Medulla oblongata (tissue), 1 donor: ENCODE data around the gene MRPL57.
"Not testable (repeated sequence)": the region's sequence is repeated elsewhere in the genome, so short reads cannot be mapped to it uniquely, and the experiment has no call there.

Experiments
- DNase-seq: peaks from one replicate; pipeline ENCODE4 v3.0.0-alpha.2; 2015; ENCODE audit errors: extremely low spot score

The MRPL57 gene

DNA sequence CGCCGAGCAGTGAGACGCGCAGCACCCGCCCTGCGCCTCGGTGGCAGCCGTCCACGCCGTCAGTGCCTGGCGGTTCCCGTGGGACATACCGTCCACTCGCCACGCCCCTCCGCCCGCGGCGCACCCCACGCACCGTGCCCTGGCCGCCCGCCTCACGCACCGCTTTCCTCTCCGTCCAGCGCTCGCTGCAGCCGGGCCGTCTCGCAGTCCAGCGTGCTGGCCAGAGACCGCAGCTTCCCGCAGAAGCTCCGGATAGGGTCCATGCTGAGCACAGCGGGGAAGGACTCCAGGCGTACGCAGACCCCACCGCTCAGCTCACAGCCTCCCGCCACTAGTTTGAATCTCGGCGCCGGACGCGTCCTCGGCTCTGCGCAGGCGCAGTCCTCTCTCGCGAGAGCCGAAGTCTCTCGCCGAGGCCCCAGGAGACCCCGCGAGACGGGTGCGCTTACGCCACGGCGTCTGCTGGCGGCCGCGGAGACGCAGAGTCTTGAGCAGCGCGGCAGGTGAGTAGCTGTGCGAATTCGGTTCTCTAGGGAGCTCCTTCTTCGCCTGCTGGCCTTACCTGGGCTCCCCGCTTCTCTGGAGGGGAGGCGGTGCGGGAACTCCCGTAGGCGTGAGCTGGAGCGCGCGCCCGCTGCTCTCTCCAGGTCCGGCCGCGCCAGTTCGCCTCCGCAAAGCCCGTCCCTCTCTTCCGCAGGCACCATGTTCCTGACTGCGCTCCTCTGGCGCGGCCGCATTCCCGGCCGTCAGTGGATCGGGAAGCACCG is at the start of gene MRPL57, which contains the start of gene SKA3:
Gene MRPL57 (plus strand): TSS at position 444 of the 767 bp plus-strand sequence. CDS start 259 bp downstream, at position 703.
Gene SKA3 (minus strand): TSS at position 338 of the 767 bp plus-strand sequence. CDS start 75 bp downstream, at position 263.
- DNase-seq: peak; percentile 93

DNA sequence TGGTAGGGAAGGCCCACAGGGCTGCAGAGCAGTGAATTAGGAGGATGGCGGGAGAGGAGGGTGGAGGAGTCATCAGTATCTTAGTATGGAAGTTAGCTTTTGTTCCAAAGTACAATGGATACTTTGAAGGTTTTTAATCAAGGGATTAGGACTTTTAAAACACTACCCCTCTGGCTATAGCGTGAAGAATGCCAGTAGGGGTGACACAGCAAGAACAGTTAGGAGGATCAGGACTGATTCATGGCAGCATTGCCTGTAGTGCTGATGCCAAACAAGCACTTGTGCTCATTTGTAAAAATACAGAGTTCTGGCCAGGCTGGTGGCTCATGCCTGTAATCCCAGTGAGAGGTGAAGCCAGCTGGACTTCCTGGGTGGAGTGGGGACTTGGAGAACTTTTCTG is 46.3 kb upstream of the MRPL57 start:
- no peak for DNase-seq

DNA sequence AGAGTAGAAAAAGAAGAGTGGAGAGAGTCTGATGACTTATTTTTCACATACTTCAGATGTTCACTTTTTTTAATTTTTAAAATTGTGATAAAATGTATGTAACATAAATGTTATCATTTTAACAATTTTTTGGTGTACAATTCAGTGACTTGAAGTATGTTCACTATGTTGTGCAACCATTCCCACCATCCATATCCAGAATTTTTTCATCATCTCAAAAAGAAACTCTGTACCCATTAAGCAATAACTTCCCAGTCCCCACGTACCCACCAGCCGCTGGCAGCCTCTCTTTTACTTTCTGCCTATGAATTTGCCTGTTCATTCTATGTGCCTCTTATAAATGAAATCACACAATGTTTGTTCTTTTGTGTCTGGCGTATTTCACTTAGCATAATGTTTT is 43.4 kb upstream of the MRPL57 start:
- no peak for DNase-seq

DNA sequence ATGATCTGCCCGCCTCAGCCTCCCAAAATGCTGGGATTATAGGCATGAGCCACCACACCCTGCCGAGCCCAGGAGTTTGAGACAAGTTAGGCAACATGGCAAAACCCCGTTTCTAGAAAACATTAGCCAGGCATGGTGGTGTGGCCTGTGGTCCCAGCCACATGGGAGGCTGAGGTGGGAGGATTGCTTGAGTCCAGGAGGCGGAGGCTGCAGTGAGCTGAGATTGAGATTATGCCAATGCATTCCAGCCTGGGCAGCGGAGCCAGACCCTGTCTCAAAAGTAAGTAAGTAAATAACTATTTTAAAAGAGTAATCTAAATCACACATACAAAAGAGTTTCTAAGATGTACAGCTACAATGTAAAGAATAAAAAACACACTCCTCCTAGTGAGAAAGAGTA is 42.0 kb upstream of the MRPL57 start:
- DNase-seq: no peak

DNA sequence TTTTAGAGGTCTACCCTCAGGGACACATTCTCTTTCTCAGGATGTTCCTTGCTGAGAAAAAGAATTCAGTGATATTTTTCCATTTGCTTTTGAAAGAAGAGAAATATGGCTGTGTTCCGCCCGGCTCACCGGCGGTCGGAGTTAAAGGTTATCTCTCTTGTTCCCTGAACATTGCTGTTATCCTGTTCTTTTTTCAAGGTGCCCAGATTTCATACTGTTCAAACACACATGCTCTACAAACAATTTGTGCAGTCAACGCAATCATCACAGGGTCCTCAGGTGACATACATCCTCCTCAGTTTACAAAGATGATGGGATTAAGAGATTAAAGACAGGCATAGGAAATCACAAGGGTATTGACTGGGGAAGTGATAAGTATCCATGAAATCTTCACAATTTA is 40.6 kb upstream of the MRPL57 start:
- not testable (repeated sequence) for DNase-seq

DNA sequence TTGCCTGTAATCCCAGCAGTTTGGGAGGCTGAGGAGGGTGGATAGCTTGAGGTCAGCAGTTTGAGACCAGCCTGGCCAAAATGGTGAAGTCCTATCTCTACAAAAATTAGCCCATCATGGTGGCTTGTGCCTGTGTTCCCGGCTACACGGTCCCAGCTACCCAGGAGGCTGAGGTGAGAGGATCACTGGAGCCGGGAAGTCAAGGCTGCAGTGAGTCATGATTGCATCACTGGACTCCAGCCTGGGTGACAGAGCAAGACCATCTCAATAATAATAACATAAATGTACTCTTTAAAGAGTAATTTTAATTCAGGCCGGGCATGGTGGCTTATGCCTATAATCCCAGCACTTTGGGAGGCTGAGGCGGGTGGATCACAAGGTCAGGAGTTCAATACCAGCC is 38.8 kb upstream of the MRPL57 start:
- no peak for DNase-seq

DNA sequence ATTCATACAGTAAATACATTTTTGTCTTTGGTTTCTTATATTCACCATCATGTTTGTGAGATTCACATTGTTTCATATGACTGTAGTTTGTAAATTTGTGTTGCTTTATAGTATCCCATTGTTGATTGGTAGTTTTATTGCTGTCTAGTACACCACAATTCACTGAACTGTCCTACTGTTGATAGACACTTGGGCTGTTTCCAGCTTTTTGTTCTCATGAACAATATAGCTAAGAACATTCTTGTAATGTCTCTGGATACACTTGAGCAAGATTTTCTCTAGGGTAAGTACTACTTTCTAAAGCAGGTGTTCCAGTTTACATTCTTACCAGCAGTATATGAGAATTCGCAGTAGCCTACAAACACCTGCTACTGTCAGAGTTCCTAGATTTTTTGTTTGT is 37.9 kb upstream of the MRPL57 start:
- DNase-seq: no peak

DNA sequence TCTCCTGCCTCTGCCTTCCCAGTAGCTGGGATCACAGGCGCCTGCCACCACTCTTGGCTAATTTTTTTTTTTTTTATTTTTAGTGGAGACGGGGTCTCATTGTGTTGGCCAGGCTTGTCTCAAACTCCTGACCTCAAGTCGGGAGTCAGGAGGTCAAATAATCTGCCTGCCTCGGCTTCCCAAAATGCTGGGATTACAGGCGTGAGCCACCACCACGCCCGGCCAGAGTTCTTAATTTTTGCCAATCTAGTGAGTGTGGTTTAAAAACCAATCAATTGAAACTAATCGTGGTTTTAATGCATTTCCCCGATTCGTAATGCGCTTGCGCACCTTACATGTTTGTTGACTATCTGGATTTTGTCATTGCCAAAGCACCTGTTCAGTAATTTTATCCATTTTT is 37.1 kb upstream of the MRPL57 start:
- no peak for DNase-seq

DNA sequence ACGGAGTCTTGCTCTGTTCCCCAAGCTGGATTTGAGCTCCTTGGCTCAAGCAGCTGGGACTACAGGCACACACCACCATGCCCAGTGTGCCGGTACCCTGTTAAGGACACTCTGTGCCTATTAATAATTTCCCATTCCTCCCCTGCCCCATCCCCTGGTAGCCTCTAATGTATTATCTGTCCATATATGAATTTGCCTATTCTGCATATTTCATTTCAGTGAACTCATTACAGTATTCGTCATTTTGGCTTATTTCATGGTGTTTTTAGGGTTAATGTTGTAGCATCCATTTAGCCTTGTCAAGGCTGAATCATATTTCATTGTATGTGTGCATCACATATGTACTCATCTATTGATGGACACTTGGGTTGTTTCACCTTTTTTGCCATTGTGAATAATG is 33.7 kb upstream of the MRPL57 start:
- no peak for DNase-seq

DNA sequence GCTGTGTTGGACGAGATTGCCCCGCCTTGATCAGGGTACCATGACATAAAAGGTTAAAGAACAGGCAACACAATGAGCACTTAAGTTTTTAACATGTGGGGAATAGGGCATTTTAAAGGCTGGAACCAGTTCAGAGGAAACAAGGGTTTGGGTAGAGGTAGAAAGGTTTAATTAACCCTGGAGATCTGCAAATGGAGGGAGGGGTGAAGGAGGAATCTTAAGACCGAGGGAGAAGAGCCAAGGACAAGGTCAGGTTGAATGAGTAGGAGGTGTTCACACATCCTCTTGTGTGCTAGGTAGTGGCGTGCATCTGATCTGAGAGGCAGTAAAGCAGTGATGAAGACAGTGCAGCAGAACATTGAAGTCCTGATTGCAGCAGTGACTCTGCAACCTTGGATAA is 28.6 kb upstream of the MRPL57 start:
- no peak for DNase-seq

DNA sequence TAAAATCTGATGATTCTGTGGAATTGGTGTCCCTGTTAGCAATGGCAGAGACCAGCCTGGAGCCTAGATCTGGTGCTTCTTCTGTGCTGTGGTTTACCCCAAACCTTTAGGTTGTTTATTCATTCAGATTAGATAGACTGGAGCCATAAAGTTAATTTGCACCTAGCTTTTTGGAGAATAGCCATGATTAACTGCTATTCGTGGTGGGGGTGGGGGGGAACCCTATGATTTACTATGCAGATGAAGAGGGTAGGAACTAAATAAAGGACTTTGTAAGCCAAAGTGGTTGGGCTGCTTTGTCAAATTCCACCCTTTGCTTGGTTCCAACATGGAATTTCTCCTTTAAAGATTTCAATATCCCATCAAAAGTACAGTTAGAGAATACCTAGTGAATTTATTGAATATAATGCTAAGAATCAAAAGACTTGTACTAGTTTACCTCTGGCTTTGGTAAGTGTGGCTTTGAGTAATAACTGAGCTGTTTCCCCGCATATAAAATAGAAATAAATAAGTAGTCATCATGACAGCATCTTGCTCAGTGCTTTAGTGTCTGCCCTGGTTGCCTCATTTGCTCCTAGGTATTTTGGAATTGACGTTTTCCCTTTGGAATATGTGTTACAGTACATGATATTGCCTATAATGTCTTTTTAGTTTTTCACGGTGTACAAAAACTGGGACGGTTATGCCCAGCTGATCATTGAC is 27.8 kb upstream of the MRPL57 start:
- no peak for DNase-seq

DNA sequence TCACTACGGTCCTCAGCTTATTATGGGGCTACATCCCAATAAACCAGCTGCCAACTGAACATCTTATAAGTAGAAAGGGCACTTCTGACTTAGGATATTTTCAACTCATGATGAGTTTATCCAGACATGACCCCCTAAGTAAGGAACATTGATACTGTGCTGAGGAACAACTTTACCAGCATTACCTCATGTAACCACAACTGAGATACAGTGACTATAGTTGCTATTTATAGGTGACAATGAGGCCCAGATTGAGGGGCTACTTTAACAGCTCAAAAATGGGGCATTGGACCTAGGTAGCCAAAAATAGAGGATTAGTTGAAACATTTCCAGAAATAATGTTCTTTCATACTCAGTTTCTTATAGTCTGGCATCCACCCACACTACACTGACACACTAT is 26.9 kb upstream of the MRPL57 start:
- DNase-seq: no peak

DNA sequence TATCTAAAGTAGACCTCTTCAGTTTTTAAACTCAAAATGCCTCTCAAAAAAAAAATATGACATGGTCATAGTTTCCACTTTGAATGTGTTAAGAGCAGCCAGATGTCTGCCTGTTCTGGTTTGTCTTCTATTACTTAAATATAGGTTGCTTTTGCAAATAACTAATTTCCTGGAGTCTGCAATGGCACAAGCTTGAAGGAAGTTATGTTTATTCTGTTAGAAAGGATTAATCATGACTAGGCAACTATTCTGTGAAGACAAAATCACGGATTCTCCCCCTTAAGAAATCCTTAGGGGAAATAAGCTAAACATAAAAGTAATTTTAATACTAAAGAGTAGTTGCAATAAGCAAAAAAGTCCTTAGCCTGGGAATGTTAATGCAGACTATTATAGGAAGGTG is 26.4 kb upstream of the MRPL57 start:
- DNase-seq: no peak

DNA sequence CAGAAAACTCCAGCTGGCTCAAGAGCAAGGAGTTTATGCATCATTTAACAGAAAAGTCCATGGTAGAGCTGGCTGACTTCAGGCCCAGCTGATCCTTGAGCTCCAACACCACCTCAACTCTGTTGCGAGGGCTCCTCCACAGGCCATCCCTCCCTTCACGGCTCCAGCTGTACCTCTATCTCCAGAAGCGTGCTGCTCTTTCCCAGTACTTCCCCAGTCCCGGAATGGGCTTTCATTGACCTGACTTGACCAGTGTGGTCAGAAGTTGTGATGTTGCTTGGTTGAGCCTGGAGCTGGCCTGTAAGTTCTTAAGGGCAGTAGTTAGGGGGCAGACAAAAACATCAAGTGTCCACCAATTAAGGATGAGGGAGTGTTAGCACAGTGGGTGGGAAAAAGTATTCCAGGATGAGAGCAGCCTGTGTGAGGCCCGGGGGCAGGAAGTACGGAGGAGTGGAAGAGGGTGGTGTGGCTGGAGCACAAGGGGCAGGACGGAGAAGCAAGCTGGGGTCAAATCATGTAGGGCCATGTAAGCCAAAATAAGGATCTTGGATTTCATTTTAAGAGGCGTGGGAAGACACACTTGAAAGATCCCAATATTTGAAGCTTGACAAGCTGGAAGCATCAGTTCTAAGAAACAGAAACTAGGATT is 24.1 kb upstream of the MRPL57 start:
- DNase-seq: no peak

DNA sequence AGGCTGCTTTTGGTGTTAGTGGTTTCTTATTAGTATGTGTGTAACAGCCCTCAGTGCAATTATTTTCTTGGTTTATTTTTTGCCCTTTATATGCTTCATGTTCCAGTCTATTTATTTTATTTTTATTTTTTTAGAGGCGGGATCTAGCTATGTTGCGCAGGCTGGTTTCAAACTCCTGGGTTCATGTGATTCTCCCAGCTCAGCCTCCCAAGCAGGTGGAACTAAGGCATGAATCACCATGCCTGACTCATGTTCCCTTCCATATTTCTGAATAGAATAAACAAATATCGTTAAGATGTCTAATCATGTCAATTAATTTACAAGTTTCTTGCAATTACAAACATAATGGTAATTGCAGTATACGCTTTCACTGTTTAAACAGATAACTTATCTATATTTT is 11.8 kb upstream of the MRPL57 start:
- no peak for DNase-seq

DNA sequence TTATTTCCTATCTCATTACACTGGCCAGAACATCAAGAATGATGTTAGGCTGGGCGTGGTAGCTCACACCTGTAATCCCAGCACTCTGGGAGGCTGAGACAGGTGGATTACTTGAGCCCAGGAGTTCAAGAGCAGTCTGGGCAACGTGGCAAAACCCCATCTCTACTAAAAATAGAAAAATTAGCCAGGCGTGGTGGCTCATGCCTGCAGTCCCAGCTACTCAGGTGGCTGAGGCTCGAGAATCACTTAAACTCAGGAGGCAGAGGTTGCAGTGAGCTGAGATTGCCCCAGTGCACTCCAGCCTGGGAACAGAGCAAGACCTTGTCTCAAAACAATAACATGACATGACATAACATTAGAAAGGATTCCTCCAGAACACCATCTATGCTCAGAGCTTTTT is 10.9 kb upstream of the MRPL57 start:
- not testable (repeated sequence) for DNase-seq

DNA sequence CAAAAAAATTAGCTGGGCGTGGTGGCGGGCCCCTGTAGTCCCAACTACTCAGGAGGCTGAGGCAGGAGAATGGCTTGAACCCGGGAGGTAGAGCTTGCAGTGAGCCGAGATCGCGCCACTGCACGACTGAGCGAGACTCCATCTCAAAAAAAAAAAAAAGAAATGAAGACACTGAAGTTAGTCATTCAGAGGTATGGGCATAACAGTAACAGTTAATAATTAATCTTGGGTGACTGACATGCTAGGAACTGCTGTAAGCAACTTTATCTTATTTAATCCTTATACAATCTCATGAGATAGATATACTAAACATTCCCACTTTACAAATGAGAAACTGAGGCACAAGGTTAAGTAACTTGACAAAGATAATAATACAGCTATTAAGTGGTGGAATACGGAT is 5.0 kb upstream of the MRPL57 start:
- DNase-seq: no peak

DNA sequence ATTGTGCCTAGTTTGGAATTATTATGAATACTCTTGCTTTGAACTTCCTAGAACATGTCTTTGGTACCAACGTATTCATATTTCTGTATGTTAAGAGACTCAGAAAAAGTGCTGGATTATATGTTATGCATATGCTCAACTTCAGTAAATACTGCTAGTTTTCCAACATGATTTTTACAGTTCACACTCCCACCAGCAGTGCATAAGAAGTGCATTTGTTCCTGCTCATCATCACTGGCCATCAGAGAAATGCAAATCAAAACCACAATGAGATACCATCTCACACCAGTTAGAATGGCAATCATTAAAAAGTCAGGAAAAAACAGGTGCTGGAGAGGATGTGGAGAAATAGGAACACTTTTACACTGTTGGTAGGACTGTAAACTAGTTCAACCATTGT is 2.7 kb upstream of the MRPL57 start:
- DNase-seq: not testable (repeated sequence)

DNA sequence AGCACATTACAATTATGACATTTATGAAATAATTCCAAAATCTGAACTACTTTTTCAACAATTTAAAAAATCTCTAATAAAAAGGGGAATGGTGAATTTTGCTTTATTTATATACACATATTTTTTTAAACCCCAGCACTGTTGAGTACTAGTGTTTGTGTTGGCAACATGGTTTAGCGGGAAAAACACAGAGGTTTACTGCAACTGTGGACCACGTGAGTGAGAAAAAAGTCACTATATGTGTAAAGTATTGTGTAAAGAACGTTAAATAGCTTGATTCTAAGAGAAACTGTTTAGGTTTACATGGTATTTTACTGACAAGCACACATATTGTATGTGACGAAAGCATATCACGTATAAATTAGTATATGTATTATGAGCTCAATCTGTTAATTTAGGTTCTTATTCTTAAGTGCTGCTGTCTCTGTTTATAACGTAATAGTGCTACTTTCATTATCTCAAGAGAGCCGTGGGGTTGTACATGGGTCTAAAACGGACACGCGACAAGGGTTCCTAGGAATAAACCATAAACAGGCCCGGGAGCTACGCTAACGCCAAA is 723 bp upstream of the MRPL57 start:
- no peak for DNase-seq

DNA sequence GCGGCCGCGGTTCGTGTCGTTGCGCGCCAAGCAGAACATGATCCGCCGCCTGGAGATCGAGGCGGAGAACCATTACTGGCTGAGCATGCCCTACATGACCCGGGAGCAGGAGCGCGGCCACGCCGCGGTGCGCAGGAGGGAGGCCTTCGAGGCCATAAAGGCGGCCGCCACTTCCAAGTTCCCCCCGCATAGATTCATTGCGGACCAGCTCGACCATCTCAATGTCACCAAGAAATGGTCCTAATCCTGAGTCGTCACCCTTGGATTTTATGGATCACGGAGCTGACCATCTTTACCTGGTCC is 475 bp downstream of the MRPL57 start:
- DNase-seq: no peak

DNA sequence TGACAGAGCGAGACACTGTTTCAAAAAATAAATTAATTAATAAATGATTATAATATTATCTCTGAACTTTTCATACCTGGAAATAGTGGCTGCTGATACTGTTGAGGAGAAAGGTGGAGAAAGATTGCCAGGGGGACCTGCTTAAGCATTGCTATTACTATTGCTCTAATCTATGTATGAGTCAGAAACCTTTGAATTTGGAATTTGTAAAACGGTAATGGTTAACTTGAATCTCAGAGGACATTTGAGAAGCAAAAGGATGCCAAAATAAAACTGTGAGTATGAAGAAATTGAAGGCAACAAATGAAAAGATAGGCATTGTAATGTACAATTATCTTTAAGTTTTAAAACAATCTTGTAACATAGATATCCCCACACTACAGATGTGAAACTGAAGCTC is 5.2 kb downstream of the MRPL57 start:
- DNase-seq: no peak

DNA sequence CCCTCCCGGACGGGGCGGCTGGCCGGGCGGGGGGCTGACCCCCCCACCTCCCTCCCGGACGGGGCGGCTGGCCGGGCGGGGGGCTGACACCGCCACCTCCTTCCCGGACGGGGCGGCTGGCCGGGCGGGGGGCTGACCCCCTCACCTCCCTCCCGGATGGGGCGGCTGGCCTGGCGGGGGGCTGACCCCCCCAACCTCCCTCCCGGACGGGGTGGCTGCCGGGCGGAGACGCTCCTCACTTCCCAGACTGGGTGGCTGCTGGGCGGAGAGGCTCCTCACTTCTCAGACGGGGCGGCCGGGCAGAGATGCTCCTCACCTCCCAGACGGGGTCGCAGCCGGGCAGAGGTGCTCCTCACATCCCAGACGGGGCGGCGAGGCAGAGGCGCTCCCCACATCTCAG is 10.0 kb downstream of the MRPL57 start:
- DNase-seq: not testable (repeated sequence)

DNA sequence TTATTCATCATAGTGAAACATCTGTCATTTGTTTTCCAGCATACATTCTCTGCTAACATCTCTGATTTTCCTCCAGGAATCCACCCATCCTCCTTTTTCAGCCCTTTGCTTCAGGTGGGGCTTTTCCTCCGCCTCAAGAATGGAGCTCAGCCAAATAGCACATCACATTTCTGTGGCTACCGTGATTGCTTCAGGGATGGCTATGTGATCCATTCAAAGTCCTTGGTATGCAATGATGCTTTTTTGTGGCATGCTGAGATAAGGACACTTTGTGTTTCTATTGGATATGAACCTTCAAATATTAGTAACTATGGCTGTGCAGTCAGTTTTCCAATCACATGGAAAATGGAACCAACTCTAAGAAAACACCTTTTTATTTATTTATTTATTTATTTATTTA is 18.3 kb downstream of the MRPL57 start:
- not testable (repeated sequence) for DNase-seq
